Measurements from ENCODE around the gene MIS12.

Gene MIS12

GRCh38 chr17:5486206-5487124 is at the start of gene MIS12:
TSS of gene MIS12 (plus strand) at chr17:5486566. CDS start at chr17:5488863, 2,297 bp downstream.
- DNase-seq (ENCODE audit: low read depth), result peak; percentile 95

DNA sequence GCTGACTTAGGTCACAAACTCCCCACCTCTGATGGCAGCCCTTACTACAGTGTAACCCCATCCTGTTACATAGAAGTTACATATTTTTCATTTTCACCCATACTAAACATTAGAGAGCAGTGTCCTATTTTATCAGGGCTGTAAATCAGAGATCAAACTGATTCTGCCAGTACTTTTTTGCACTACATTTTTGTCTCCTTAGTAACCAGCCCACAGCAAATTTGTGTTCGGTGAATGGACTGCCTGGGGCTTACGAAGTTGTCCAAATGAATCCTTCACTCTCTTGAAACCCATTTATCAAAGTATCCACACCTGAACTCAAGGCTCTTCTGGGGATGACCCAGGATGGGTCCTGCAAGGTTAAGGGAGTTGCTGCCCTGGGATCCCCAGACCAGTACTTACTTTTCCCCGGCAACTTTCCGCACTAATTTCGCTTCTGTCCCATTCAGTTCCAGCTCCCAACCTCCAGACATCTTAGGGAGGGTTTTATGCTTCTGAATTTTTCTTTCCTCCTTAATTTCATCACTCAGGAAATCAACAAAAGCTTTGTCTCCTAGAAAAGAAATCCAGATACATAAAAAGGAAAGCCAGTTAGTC is 48.5 kb upstream of the MIS12 start:
- DNase-seq (ENCODE audit: low read depth), result no peak

- DNase-seq (ENCODE audit: low read depth), result peak; percentile 84
These were observed 47.5 kb upstream of the MIS12 start, which contains the start of gene C1QBP for GRCh38 chr17:5438716-5439445. TSS of gene C1QBP (minus strand) at chr17:5439155. CDS start at chr17:5439073, 82 bp downstream.

DNA sequence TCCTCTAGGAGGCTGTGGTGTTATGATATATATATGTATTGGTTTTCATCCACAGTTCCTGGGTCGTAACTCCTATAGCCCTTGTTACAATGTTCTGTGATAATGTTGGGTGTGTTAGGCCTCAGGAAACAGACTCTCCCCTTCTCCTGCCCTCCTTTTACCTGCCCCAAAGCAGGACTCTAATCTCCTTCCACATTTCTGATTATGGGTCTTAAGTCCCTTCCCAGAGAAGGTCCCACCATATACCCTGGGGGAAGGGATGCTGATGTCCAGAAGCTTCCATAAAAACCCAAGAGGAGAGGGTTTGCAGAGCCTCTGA is 47.0 kb upstream of the MIS12 start:
- no peak for DNase-seq (ENCODE audit: low read depth)

DNA sequence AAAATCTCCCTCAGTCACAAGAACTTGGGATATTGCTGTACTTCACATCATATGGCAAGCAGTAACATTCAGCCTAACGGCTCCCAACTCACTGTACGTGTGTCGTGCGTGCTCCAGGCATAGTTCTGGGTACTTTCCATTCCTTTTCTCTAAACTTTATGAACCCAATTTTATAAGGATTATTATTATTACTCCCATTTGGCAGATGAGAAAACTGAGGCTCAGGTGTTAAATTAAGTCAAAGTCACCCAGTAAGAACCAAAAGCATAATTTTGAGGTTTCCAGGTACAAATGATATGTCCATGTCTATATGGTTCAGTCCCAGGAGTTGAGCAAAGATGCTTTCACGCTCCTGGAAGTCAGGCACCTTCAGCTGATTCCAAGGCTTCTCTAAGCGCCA is 42.6 kb upstream of the MIS12 start:
- no peak for DNase-seq (ENCODE audit: low read depth)

DNA sequence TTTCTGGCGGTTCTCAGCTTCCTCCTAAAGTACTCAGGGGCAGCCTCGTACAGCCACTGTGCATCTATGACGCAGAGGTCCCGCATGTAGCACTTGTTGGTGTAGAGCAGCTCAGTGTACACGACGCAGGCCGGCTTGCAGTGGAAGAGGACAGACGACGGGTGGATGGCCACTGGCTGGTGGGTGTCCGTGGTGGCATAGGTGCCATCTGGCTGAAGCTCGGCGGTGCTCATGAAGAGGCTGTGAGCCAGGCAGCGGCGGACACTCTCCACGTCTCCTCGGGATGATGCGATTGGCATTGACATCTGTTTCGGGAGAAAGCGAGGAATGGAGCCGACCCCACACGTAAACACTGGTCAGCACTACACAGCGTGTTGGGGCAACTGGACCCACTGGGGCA is 42.2 kb upstream of the MIS12 start:
- DNase-seq (ENCODE audit: low read depth), result no peak

- no peak for DNase-seq (ENCODE audit: low read depth)
These were observed 39.6 kb upstream of the MIS12 start for GRCh38 chr17:5446786-5447185.

- DNase-seq (ENCODE audit: low read depth), result no peak
These were observed 21.5 kb upstream of the MIS12 start for GRCh38 chr17:5464717-5465507.

DNA sequence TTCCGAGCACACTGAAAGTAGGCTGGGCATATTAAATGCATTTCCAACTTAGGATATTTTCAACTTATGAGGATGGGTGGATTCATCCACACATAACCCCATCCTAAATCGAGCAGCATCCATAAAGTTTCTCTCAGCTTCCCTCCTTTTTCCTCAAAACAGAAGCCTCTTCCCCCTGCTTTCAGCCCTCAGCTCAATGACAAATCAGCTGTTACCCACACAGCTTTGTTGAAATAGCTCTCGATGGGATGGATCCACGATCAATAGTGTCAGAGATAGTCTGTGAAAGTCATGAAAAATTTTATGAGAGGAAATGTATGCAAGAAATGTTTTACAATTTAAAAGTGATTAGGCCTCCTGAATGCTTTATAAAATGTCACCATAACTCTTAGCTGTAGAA is 20.1 kb upstream of the MIS12 start:
- DNase-seq (ENCODE audit: low read depth), result no peak

DNA sequence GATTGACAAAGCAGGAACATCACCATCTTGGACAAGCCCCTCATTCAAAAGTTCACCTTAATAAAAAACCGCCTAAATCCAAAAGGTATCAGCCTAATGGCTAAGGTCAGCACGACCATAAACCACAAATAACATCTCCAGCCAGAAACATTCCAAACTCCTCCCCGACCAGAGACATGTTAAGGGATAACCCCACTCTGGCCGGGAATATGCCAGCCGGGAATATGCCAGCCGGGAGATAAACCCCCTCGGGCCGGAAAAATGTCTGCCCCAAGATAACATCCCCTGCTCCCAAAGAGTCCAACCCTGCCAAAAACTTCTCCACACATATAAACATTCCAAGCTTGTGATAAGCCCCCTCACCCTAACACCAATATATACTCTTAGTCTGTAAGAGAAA is 18.9 kb upstream of the MIS12 start:
- no peak for DNase-seq (ENCODE audit: low read depth)

GRCh38 chr17:5468075-5468473 is 18.3 kb upstream of the MIS12 start:
- no peak for DNase-seq (ENCODE audit: low read depth)

GRCh38 chr17:5472511-5472910 is 13.9 kb upstream of the MIS12 start:
- DNase-seq (ENCODE audit: low read depth), result no peak

- DNase-seq (ENCODE audit: low read depth), result no peak
These were observed 12.5 kb upstream of the MIS12 start for GRCh38 chr17:5473906-5474305.

GRCh38 chr17:5478992-5479391 is 7.4 kb upstream of the MIS12 start:
- no peak for DNase-seq (ENCODE audit: low read depth)

GRCh38 chr17:5480962-5481361 is 5.4 kb upstream of the MIS12 start:
- DNase-seq (ENCODE audit: low read depth), result no peak

DNA sequence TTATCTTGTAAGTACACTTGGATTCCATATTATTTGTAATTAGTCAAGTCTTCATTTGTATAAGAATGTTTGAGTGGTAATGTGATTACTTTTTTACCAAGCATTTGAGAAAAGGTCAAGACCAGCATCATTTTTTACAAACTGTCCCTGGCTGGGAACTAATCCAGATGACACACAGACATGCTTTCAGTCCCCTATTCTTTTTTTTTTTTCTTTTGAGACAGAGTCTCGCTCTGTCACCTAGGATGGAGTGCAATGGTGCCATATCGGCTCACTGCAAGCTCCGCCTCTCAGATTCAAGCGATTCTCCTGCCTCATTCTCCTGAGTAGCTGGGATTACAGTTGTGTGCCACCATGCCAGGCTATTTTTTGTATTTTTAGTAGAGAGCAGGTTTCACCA is 4.9 kb upstream of the MIS12 start:
- no peak for DNase-seq (ENCODE audit: low read depth)

- no peak for DNase-seq (ENCODE audit: low read depth)
These were observed 828 bp upstream of the MIS12 start, which contains the start of gene DERL2 for GRCh38 chr17:5485270-5486205. TSS of gene DERL2 (minus strand) at chr17:5486178. CDS start at chr17:5486161, 17 bp downstream.

- DNase-seq (ENCODE audit: low read depth), result no peak
These were observed 2.4 kb downstream of the MIS12 start for GRCh38 chr17:5488752-5489151.

DNA sequence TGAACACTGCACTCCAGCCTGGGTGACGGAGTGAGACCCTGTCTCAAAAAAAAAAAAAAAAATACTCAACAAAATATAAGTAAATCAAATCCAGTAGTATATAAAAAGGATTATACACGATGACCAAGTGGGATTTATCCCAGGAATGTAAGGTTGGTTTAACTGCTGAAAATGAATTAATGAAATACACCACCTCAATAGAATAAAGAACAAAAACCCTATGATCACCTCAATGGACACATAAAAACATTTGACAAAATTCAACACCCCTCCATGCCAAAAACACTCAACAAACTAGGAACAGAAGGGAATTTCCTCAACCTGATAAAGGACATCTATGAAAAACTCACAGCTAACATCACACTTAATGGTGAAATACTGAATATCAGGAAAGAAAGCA is 6.6 kb downstream of the MIS12 start:
- DNase-seq (ENCODE audit: low read depth), result no peak

- DNase-seq (ENCODE audit: low read depth), result no peak
These were observed 13.3 kb downstream of the MIS12 start for GRCh38 chr17:5499476-5500231.
